K562 treated with DMSO at 1 percent for 48 hours (cell line): ENCODE data around the gene CASP12. TPM values are rescaled to one million over a fixed set of nuclear protein-coding genes. Genes with fewer than 3 reads are reported as not detected.

Experiments used
- total RNA-seq: library from RNA; unstranded; fragments of 300-600 nt; gene quantifications from 2 replicates; pipeline ENCODE4 v1.2.3, GENCODE V29; 2022; ENCODE audit warnings: low replicate concordance; ENCODE audit errors: extremely low read depth

Gene CASP12
- total RNA-seq, result not detected in 2 replicates

GRCh38 chr11:104897891-104898684 is at the start of gene CASP12:
Gene CASP12 (minus strand): TSS chr11:104898460.

Other genes with a start within 250 kb of the CASP12 start
- not detected in 2 replicates for gene CASP4, start 70.1 kb upstream of the CASP12 start, total RNA-seq
- not detected in 2 replicates for gene CASP5, start 124.7 kb upstream of the CASP12 start, total RNA-seq
- not detected in 2 replicates for gene CASP1, start 136.7 kb upstream of the CASP12 start, total RNA-seq
- not detected in 2 replicates for gene CARD16, start 146.9 kb upstream of the CASP12 start, total RNA-seq
- not detected in 2 replicates for gene CARD18, start 241.3 kb upstream of the CASP12 start, total RNA-seq